Adrenal gland (tissue), 5 donors: ENCODE measurements around the gene TMIGD3.

Experiments used
- CTCF ChIP-seq, 6 experiments: fragments of 450-650 bp in 4 of 6; fragments of 200-600 bp in 2 of 6; sonication (generic) in 1 of 6; IDR thresholded peaks; 1 replicate in 5 of 6; 2 replicates in 1 of 6; pipeline versions ENCODE4 v1.5.1 to v1.8.0; 2016 to 2021; ENCODE audit warnings: antibody characterized with exemption in 6 of 6, mild to moderate bottlenecking in 2 of 6, moderate library complexity in 1 of 6
- POLR2A ChIP-seq, 2 donors: fragments of 450-650 bp; IDR thresholded peaks; one replicate each; pipeline ENCODE4 v1.6.1; 2017; ENCODE audit warnings: antibody characterized with exemption in 2 of 2, mild to moderate bottlenecking in 2 of 2, moderate library complexity in 1 of 2
- donor health status: DM: no; HTN: no; CAD: no.

GRCh38 chr1:111462370-111463028 is 40.9 kb downstream of the TMIGD3 start:
- TF ChIP-seq CTCF (IDR thresholded peaks at IDR 0.05) (no peak), POLR2A (IDR thresholded peaks at IDR 0.05) (no peak)
